Endodermal cell (in vitro differentiated cells): Measurements from ENCODE around the gene UQCRC2. TPM values are rescaled to one million over a fixed set of nuclear protein-coding genes. Genes with fewer than 3 reads are reported as not detected.

Experiments
- DNase-seq: peaks from one replicate; pipeline ENCODE4 v3.0.0-alpha.2; 2017
- H3K27ac ChIP-seq: 2 replicates; pipeline ENCODE4 v1.5.1; 2013; ENCODE audit warnings: mild to moderate bottlenecking, low read depth, low read length, moderate library complexity
- H3K27me3 ChIP-seq: 2 replicates; pipeline ENCODE4 v1.6.1; 2013; ENCODE audit warnings: mild to moderate bottlenecking, low read length, moderate library complexity; ENCODE audit not compliant: insufficient read depth, control insufficient read depth, poor library complexity, severe bottlenecking
- H3K36me3 ChIP-seq: 2 replicates; pipeline ENCODE4 v1.7.0; 2013; ENCODE audit warnings: mild to moderate bottlenecking, low read length, moderate library complexity; ENCODE audit not compliant: control insufficient read depth, insufficient read depth
- H3K4me1 ChIP-seq: one replicate; pipeline ENCODE4 v1.7.0; 2013; ENCODE audit warnings: low read length; ENCODE audit not compliant: control insufficient read depth, insufficient read depth
- H3K4me3 ChIP-seq: 2 replicates; pipeline ENCODE4 v1.5.1; 2013; ENCODE audit warnings: mild to moderate bottlenecking, low read length, moderate library complexity
- H3K9ac ChIP-seq: 2 replicates; pipeline ENCODE4 v1.6.1; 2013; ENCODE audit warnings: mild to moderate bottlenecking, low read length, moderate library complexity; ENCODE audit not compliant: poor library complexity, severe bottlenecking; ENCODE audit errors: extremely low read depth
- H3K9me3 ChIP-seq: 2 replicates; pipeline ENCODE4 v1.6.1; 2013; ENCODE audit warnings: mild to moderate bottlenecking, low read length, moderate library complexity; ENCODE audit not compliant: control insufficient read depth
- H3K27ac Mint-ChIP-seq: 2 replicates; pipeline ENCODE4 v1.8.0; 2020; ENCODE audit warnings: mixed read lengths
- H3K27me3 Mint-ChIP-seq: 2 replicates; pipeline ENCODE4 v1.8.0; 2021; ENCODE audit warnings: mild to moderate bottlenecking, mixed read lengths; ENCODE audit not compliant: insufficient read depth
- H3K36me3 Mint-ChIP-seq: 2 replicates; pipeline ENCODE4 v1.8.0; 2020; ENCODE audit warnings: low read depth, mixed read lengths
- H3K4me1 Mint-ChIP-seq: 2 replicates; pipeline ENCODE4 v1.8.0; 2020; ENCODE audit warnings: mixed read lengths
- H3K4me3 Mint-ChIP-seq: 2 replicates; pipeline ENCODE4 v1.8.0; 2020; ENCODE audit warnings: mild to moderate bottlenecking, moderate library complexity, mixed read lengths
- H3K9me3 Mint-ChIP-seq: 2 replicates; pipeline ENCODE4 v1.8.0; 2020; ENCODE audit warnings: mild to moderate bottlenecking, mixed read lengths
- WGBS, 2 experiments: methylation state at CpG; one replicate each; pipeline versions ENCODE4 v1.1.5 to v1.1.7; 2013; ENCODE audit warnings: missing lambda C conversion rate in 2 of 2, mixed read lengths in 1 of 2; ENCODE audit not compliant: insufficient coverage in 1 of 2, insufficient read length in 1 of 2; 5-methylcytosine and 5-hydroxymethylcytosine counted together
- total RNA-seq, 2 donors: library from RNA; stranded (reverse); fragmentation: NEBNext Ultra II Directional in 1 of 2; extraction: Animal tissue kit (Norgen Biotek cat#: 25700) in 1 of 2; gene quantifications; 2 replicates in 1 of 2; 3 replicates in 1 of 2; pipeline ENCODE4 v1.2.1, GENCODE V29; 2021
- TF ChIP-seq, protein P1 (sequence below): fragments of 200-600 bp; sonication (generic); conservative IDR thresholded peaks from 2 replicates; pipeline ENCODE4 v1.5.0; 2021; ENCODE audit warnings: antibody characterized with exemption, mild to moderate bottlenecking

The UQCRC2 gene
- total RNA-seq, 2 donors from 2014 or later, result 167 to 172 TPM

DNA sequence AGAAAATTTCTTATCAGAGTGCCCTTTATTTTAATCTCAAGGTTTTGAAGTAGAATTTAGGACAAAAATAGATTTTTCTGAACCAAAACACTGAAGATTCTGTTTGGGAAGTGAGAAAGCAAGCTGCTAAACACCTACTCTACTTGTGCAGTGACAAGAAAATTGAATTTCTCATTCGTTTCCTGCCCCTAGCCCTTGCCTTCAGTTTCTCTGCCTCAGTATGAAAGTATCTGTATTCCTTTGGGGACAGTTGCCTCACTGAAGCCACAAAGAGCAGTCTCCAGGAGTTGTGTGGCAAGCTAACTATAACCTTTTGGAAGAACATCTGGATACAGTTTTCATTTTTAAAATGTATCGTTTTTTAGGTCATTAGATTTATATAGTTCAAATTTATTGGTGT lies 74.5 kb downstream of the UQCRC2 start:
- H3K36me3 Mint-ChIP-seq, result peaks cover 11% of the 10 kb centered on the region
- Histone ChIP-seq H3K27ac (no peak overlapping the region), H3K27me3 (no peaks in the 10 kb centered on the region), H3K9me3 (peaks cover 7% of the 10 kb centered on the region), H3K36me3 (peaks cover 8% of the 10 kb centered on the region), H3K9ac (no peak overlapping the region), H3K4me1 (peaks cover 12% of the 10 kb centered on the region), H3K4me3 (no peak overlapping the region)
- H3K27me3 Mint-ChIP-seq, result no peaks in the 10 kb centered on the region
- DNase-seq, result no peak
- peaks cover 4% of the 10 kb centered on the region for H3K9me3 Mint-ChIP-seq
- WGBS, 2 experiments, result 67 to 94% methylated on average over 1 to 2 of the region's 2 CpGs
- no peak overlapping the region for H3K4me3 Mint-ChIP-seq
- no peak overlapping the region for H3K27ac Mint-ChIP-seq
- TF ChIP-seq, protein P1, sequence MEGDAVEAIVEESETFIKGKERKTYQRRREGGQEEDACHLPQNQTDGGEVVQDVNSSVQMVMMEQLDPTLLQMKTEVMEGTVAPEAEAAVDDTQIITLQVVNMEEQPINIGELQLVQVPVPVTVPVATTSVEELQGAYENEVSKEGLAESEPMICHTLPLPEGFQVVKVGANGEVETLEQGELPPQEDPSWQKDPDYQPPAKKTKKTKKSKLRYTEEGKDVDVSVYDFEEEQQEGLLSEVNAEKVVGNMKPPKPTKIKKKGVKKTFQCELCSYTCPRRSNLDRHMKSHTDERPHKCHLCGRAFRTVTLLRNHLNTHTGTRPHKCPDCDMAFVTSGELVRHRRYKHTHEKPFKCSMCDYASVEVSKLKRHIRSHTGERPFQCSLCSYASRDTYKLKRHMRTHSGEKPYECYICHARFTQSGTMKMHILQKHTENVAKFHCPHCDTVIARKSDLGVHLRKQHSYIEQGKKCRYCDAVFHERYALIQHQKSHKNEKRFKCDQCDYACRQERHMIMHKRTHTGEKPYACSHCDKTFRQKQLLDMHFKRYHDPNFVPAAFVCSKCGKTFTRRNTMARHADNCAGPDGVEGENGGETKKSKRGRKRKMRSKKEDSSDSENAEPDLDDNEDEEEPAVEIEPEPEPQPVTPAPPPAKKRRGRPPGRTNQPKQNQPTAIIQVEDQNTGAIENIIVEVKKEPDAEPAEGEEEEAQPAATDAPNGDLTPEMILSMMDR, result no peak
- peaks cover 30% of the 10 kb centered on the region for H3K4me1 Mint-ChIP-seq

DNA sequence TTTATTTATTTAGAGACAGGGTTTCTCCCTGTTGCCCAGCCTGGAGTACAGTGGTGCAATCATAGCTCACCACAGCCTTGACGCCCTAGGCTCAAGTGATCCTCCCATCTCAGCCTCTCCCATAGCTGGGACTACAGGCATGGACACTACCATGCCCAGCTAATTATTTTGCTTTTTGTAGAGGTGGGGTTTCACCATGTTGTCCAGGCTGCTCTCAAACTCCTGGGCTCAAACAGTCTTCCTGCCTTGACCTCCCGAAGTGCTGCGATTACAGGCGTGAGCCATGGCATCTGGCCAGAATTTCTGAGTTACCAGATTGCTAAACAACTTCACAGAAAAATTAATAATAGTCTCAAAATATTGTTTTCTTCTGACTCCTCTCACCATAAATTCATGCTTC lies 76.5 kb downstream of the UQCRC2 start:
- Mint-ChIP-seq H3K36me3 (peaks cover 11% of the 10 kb centered on the region), H3K27ac (no peak overlapping the region), H3K4me3 (no peak overlapping the region), H3K9me3 (peaks cover 4% of the 10 kb centered on the region), H3K4me1 (peaks cover 19% of the 10 kb centered on the region), H3K27me3 (no peaks in the 10 kb centered on the region)
- DNase-seq, result no peak
- Histone ChIP-seq H3K36me3 (peaks cover 8% of the 10 kb centered on the region), H3K9ac (no peak overlapping the region), H3K4me1 (peaks cover 3% of the 10 kb centered on the region), H3K27ac (no peak overlapping the region), H3K4me3 (no peak overlapping the region), H3K27me3 (no peaks in the 10 kb centered on the region), H3K9me3 (peaks cover 7% of the 10 kb centered on the region)
- 89 to 97% methylated on average over 3 to 4 of the region's 4 CpGs for WGBS, 2 experiments
- TF ChIP-seq, protein P1, result no peak

- Histone ChIP-seq H3K9me3 (peaks cover 7% of the 10 kb centered on the region), H3K9ac (no peak overlapping the region), H3K27ac (no peak overlapping the region), H3K4me3 (no peak overlapping the region), H3K4me1 (peaks cover 6% of the 10 kb centered on the region), H3K36me3 (peaks cover 8% of the 10 kb centered on the region), H3K27me3 (no peaks in the 10 kb centered on the region)
- Mint-ChIP-seq H3K36me3 (peaks cover 11% of the 10 kb centered on the region), H3K4me1 (peaks cover 25% of the 10 kb centered on the region), H3K27ac (no peak overlapping the region), H3K4me3 (no peak overlapping the region), H3K27me3 (no peaks in the 10 kb centered on the region), H3K9me3 (peaks cover 4% of the 10 kb centered on the region)
- no peak for DNase-seq
- 95 to 96% methylated on average over 6 of the region's 6 CpGs for WGBS, 2 experiments
- TF ChIP-seq, protein P1, result no peak
Observed at GRCh38 chr16:22030087-22030812, 77.1 kb downstream of the UQCRC2 start.
